GM23338 (cell line): ENCODE results near the gene KIRREL3.

ENCODE experiments used
- CREB1 ChIP-seq: fragments of 250-450 bp; sonication (Bioruptor Pico); IDR thresholded peaks from 2 replicates; pipeline ENCODE4 v1.5.0; 2020; ENCODE audit warnings: low read depth, mild to moderate bottlenecking, moderate library complexity
- JUNB ChIP-seq: IDR thresholded peaks from one replicate; pipeline ENCODE4 v1.6.1; 2016; ENCODE audit warnings: antibody characterized with exemption; ENCODE audit not compliant: unreplicated experiment
- ZNF114 ChIP-seq: fragments of 250-450 bp; sonication (Bioruptor Pico); IDR thresholded peaks from 2 replicates; pipeline ENCODE4 v1.5.0; 2020; ENCODE audit warnings: mild to moderate bottlenecking, moderate library complexity
- TF ChIP-seq, protein P1 (sequence below), 2 experiments: fragments of 200-600 bp in 1 of 2; sonication (generic) in 1 of 2; conservative IDR thresholded peaks; 2 replicates each; pipeline versions ENCODE4 v1.5.1 to v1.6.1; 2016 to 2017; ENCODE audit warnings: antibody characterized with exemption in 2 of 2, low read depth in 2 of 2, mild to moderate bottlenecking in 2 of 2, moderate library complexity in 1 of 2

DNA sequence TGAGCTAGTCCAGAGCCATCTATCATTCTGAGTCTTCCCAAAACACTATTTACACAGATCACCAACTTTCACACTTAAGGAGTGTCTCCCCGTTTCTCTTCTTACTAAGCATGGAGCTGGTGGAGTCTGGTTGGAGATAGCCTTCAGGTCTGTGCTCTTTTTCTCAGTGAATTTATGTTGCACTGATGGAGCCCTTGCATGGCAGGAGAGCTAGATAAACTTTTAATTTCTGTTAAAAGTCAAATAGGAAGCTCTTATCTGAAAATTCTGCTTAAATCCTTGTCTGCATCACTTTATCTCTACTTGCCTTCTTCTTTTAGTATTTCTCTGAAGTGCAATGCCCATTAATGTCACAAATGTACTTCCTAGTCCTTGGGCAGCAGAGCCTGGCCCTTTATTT is 581.7 kb downstream of the KIRREL3 start:
- TF ChIP-seq JUNB = no peak
- no peak for TF ChIP-seq ZNF114 (CRISPR knock-in tag)
- TF ChIP-seq, protein P1, sequence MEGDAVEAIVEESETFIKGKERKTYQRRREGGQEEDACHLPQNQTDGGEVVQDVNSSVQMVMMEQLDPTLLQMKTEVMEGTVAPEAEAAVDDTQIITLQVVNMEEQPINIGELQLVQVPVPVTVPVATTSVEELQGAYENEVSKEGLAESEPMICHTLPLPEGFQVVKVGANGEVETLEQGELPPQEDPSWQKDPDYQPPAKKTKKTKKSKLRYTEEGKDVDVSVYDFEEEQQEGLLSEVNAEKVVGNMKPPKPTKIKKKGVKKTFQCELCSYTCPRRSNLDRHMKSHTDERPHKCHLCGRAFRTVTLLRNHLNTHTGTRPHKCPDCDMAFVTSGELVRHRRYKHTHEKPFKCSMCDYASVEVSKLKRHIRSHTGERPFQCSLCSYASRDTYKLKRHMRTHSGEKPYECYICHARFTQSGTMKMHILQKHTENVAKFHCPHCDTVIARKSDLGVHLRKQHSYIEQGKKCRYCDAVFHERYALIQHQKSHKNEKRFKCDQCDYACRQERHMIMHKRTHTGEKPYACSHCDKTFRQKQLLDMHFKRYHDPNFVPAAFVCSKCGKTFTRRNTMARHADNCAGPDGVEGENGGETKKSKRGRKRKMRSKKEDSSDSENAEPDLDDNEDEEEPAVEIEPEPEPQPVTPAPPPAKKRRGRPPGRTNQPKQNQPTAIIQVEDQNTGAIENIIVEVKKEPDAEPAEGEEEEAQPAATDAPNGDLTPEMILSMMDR (conservative IDR thresholded peaks at IDR 0.05; ENCODE audit: low read depth in 2 of 2) = no peak
- no peak for TF ChIP-seq CREB1
